Right renal pelvis (tissue), 4 donors: ENCODE results near the gene PSMG2. TPM values are rescaled to one million over a fixed set of nuclear protein-coding genes. Genes with fewer than 3 reads are reported as not detected.
"Not testable (repeated sequence)": the region's sequence is repeated elsewhere in the genome, so short reads cannot be mapped to it uniquely, and the experiment has no call there.

ENCODE experiments used
- DNase-seq, 4 donors: peaks; one replicate each; pipeline ENCODE4 v3.0.0-alpha.2; 2013; ENCODE audit warnings: low read depth in 4 of 4, low spot score in 3 of 4, missing footprints in 1 of 4
- polyA plus RNA-seq, 4 donors: library from polyadenylated mRNA; unstranded; fragments of 120-200 nt; gene quantifications; one replicate each; pipeline ENCODE4 v1.2.1, GENCODE V29; 2013; ENCODE audit not compliant: insufficient read length in 4 of 4

PSMG2 gene
- polyA plus RNA-seq, 4 donors, result 75.6 to 94.4 (median 83.2) TPM

DNA sequence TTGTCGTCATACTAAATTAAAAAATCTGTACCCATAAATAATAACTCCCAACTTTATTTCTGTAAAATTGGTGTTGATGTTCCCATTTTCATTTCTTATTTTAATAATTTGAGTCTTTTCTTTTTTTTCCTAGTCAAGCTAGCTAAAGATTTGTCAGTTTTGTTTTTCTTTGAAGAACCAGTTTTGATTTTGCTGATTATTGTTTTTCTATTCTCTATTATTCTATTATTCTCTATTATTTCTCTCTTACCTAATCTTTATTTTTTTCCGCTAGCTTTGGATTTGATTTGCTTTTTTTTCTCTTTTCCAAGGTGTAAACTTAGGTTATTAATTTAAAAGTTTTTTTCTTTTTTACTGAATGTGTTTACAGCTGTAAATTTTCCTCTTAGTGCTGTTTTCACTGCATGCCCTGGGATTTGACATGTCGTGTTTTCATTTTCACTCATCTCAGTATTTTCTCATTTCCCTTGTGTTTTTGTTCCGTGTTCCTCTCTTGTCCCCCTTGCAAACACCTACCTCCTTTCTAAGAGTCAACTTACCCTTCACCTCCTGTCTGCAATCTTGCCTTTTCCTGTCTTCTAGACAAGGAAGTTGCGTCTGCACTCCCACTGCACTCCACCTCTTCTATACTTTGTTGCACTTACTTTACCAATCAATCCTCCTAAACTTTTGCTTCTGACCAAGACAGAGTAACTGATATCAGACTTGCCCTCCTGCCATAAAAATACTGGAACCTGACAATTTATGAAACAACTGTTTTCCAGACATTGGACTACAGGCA is 18.8 kb downstream of the PSMG2 start:
- DNase-seq, result no peak

- DNase-seq, result no peak
These were observed 19.9 kb downstream of the PSMG2 start for GRCh38 chr18:12722731-12723130.

GRCh38 chr18:12726331-12726730 is 23.5 kb downstream of the PSMG2 start:
- DNase-seq, result no peak

DNA sequence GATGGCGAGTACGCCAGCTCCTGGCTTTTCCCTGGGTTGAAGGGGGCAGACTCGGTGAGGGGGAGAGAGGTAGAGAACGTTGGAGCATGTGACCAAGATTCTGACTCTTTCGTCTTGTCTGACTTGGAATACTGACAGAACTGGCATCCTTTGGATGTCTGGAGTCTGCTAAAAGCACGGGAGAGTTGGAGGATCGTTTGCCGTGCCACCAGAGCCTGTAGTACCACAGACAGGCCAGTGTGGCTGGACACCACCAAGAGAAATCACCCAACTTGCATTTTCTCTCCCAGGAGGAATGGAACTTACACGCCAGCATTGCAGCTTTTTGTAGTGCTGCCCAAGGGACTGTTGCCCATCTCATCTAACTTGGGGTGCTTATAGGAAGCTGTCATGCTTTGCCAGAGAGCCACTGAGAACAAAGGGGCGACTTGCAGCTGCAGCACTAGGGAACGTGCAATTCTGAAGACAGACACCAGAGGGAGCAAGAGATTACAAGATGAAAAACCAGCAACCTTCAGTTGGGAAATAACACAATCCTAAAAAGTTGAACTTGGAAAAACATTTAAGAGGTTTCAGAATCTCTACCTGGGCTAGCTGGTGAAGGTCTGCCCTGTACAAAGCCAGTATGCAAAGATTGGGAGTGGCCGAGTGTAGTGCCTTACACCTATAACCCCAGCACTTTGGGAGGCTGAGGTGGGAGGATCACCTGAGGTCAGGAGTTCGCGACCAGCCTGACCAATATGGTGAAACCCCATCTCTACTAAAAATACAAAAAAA is 24.1 kb downstream of the PSMG2 start:
- peak; percentile 43 to 63 (median 60) for DNase-seq

DNA sequence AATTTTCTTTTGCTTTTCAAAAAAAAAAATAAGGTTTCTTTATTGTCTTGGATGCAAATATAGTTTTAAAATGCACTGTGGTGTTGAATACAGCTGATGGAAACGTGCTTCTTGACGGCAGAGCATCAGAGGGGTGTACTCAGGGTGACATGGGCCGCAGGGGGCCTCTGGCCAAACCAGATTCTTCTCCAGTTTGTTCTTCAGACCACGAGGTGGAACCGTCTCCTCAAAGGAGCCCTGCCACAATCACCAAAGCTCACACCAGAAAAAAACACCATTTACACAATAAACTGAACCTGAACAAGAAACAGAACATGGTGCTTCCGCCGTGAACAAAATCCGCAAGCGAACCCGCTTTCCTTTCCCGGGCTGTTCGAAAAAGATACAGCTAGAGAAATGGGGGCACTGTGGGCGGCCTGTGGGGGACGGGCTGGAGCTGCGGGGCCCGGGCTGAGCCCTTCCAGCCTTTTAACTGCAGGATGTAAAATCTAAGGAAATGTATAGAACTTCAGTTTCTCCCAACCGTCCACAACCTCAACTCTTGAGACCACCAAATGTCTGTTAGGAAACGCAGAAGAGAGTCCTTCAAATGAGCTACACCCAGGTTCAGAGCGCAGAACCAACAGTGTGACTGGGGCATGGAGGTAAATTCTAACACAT is 34.5 kb downstream of the PSMG2 start:
- no peak for DNase-seq

DNA sequence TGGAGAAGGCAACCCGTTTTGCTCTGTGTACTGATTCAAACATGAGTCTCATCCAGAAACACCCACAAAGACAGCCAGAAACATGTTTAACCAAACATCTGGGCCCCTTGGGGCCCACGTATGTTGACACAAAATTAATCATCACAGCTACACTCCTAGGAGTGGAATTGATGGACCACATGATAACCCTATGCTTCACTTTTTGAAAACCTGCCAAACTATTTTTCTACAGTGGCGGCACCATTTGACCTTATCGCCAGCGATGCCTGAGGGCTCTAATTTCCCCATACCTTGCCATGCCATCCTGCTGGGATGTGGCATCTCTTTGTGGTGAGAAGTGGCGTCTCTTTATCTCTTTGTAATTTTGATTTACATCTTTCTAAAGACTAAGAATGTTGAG is 38.5 kb downstream of the PSMG2 start:
- DNase-seq, result no peak

GRCh38 chr18:12742453-12742852 is 39.6 kb downstream of the PSMG2 start:
- no peak for DNase-seq

DNA sequence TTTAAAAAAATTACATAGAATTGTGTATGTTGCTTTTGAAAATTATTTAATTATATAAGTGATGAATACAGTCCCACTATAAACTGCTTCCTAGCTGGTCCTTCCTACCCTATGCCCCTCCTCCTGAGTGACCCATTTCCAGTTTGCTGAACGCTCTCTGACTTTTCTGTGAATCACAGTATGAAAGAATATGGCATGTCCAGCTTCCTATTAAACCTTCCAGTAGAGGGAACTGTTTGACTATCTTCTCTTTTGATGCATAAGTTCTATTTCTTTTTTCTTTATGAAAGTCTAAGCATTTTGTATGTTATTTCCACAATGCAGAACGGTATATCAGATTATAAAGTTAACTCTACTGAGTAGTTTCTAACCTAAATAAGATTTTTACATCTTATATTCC is 41.3 kb downstream of the PSMG2 start:
- DNase-seq, result peak in 3 of 4 donors; percentile 3 to 12 (median 11)

DNA sequence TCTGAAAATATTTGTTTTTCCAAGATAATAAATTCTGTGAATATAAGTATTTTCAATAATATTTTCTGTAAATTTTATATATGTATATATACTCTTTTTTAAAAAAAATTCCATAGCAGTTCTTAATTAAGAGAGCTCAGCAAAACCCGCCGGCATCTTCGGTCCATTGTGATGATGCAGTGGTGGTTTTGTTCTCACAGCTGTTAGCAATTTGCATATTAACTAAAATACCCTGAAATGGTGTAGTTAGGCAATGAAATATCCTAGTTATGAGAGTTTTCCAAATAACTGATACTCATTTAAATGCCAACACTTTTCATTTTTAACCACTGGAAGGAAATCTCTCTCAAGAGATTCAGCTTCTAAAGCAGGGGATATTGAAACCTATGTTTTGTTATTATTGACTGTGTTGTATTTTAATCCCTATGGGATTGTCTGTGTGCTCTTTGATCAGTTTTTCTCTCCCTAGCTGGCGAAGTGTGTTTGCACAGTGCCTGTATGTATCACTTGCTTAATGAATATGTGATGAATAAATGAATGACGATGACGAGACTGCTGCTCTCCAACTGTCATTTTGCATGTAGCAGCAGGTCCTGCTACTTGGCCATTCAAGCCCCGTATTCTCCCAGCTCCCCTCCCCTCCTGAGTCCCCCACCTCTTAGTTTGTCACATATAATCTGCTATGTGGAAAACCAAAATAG is 42.4 kb downstream of the PSMG2 start:
- no peak for DNase-seq

DNA sequence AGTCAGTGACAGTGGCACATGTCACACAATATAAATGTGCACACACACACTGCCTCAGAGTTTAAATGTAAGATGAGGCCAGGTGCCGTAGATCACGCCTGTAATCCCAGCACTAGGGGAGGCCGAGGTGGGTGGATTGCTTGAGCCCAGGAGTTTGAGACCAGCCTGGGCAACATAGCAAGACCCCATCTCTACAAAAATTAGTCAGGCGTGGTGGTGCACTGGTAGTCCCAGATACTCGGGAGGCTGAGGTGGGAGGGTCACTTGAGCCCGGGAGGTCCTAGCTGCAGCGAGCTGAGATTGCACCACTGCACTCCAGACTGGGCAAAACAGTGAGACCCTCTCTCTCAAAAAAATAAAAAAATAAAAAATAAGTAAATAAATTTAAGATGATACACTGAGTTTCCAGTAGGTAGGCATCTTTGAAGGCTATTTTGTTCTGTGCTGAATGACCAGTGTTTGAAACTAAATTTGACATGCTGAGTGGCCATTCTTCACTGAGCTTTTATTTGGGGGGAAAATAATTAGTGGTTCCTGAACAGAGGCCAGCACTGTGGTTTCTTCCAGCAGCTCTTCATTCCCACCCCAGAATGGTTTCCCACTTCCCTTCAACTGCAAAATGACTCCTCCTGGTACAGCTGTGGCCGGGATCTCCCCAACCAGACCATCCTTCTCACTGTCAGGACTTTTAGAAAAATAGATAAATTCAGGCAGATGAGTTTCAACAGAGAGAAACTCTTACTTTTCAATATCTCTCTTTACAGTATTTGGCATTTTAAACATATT is 44.9 kb downstream of the PSMG2 start:
- DNase-seq, result no peak

GRCh38 chr18:12748671-12749070 is 45.8 kb downstream of the PSMG2 start:
- no peak for DNase-seq

DNA sequence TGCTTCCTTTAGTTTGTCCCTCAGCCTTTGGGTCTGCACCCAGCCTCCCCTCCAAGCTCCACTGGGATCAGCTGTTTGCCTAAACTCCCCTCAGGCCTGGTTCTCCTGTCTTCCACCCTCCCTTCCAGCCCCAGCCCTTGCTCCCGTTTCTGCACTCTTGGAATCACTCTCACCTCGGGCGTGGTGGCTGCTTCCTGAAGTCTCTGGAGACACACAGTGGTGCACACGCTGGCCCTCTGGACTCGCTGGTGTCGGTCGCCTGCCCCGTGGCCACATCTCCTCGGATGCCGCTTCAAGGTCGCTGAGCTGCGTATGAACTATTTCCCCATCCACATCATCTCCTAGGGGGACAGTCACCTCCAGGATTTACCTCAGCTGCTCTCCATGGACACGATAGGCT is 46.3 kb downstream of the PSMG2 start:
- DNase-seq, result no peak

DNA sequence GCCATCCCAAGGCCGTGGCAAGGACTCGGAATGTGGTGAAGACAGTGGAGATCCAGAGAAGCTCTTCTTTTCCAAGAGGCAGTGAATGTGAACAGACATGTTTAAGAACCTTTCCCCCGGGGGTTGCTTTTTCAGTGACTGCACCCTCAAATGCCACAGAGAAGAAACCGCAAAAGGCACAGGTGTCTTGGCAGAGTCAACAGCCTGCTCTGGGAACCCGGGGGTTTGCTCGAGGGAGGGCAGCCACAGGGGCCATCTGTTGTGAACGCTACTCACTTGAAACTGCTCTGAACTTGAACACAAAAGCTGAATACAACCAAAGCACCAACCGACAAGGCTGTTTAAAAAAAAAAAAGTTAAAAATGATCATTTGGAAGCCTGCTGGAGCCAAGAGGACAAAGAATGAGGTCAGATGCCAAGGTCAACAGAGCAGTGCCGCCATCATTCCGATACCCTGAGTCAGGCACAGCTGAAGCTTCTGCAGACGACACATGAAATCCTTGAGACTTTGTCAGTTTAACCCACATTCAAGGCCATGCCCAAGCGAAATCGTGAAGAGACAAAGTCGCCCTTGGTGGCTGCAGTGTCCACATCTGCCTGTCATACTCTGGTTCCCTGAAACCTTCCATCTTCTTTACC is 47.4 kb downstream of the PSMG2 start:
- DNase-seq, result no peak

GRCh38 chr18:12750715-12751502 is 48.1 kb downstream of the PSMG2 start:
- no peak for DNase-seq

GRCh38 chr18:12751503-12751884 is 48.7 kb downstream of the PSMG2 start:
- DNase-seq, result no peak

GRCh38 chr18:12751891-12752290 is 49.0 kb downstream of the PSMG2 start:
- no peak for DNase-seq

GRCh38 chr18:12754511-12754910 is 51.7 kb downstream of the PSMG2 start:
- no peak for DNase-seq

DNA sequence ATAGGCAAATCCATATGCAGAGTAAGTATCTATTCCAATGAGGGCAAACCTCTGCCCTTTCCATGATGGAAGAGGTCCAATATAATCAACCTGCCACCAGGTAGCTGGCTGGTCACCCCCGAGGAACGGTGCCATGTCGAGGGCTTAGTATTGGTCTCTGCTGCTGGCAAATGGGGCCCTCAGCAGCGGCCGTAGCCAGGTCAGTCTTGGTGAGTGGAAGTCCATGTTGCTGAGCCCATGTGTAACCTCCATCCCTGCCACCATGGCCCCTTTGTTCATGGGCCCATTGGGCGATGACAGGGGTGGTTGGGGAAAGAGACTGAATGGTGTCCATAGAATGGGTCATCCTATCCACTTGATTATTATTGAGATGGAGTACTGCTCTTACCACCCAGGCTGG is 52.8 kb downstream of the PSMG2 start:
- not testable (repeated sequence) for DNase-seq
